CD1c-positive myeloid dendritic cell (primary cell): ENCODE data around the gene STMN3.
"Not testable (repeated sequence)": the region's sequence is repeated elsewhere in the genome, so short reads cannot be mapped to it uniquely, and the experiment has no call there.

Experiments
- DNase-seq: peaks from one replicate; pipeline ENCODE4 v3.0.0-alpha.2; 2016; ENCODE audit errors: extremely low spot score

The STMN3 gene

DNA sequence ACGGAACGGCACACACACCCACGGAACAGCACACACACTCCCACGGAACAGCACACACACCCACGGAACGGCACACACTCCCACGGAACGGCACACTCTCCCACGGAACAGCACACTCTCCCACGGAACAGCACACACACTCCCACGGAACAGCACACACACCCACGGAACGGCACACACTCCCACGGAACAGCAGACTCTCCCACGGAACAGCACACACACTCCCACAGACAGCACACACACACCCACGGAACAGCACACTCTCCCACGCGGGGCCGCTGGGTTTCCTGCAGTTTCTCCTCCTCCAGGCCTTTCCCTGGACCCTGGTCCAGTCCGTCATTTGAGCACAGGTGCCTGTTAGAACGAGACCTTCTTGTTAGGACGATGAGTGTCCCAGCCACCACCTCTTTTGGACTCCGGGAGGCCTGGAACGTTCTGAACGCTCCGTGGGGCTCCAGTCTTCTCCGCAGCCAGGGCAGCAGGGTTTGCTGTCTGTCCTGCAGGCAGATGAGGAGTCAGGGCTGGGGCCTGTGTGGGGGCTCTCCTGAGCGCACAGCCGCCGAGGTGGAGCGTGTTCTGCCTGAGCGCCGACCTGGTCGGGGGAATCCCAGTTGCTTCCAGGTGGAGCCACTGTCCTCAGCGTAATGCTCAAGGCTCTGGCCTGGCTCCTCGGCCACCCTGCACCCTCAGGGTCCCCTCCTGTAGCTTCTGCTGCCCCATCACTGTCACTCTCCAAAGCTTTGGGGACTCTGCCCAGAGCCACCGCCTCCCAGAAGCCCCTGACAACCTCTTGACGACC lies 25.6 kb upstream of the STMN3 start:
- DNase-seq = no peak

DNA sequence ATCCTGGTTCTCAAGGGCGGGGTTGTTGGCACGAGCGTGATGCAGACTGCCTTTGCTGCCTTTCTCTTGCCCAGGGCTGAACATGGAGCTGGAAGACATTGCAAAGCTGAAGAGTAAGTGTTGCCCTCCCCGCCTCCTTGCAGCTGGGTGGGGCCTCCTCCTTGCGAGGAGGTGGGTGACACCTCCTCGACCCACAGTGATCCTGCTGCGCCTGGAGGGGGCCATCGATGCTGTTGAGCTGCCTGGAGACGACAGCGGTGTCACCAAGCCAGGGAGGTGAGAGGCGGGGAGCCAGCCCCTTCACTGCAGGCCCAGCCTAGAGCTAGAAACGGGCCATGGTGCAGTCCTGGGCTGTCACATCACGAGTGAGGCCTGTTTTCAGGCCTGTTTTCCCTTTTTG lies 24.8 kb upstream of the STMN3 start:
- DNase-seq = no peak

DNA sequence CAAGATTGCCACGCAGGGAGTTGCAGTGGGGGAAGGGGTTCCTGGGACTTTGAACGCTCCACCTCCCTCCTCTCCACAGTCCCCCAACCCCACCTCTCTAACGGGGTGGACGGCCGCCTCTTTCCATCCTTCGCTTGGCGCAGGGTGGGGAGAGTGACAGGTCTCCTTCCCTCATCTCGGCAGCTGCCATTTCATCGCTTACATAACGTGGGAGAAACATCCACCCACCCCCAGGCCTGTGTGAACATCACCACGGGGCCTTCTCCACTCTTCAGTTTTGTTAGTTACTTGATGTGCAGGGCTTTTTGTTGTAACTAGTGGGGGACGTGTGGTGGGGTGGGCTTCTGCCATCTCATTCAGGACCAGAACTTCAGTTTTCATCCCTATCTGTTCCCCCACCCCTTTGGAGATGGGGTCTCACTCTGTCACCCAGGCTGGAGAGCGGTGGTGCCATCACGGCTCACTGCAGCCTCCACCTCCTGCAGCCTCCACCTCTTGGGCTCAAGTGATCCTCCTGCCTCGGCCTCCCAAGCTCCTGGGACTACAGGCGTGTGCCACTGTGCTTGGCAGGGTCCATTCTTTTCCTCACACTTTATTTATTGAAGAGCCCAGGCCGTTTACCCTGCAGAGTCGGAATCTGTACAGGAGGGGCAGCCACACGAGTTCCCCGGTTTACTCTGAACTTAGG lies 22.6 kb upstream of the STMN3 start:
- DNase-seq = no peak

DNA sequence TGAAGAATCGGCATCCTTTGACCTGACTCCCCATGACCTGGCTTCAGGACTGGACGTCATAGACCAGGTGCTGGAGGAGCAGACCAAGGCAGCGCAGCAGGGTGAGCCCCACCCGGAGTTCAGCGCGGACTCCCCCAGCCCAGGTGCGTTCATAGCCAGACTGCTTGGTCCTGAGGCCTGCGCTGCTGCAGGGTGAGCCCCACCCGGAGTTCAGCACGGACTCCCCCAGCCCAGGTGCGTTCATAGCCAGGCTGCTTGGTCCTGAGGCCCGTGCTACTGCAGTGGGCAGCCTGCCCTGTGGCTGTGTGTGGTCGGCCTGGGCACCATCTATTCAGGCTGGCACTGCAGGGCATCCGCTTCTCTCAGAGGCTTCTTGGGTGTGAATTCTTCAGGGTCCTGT lies 20.7 kb upstream of the STMN3 start:
- no peak for DNase-seq

DNA sequence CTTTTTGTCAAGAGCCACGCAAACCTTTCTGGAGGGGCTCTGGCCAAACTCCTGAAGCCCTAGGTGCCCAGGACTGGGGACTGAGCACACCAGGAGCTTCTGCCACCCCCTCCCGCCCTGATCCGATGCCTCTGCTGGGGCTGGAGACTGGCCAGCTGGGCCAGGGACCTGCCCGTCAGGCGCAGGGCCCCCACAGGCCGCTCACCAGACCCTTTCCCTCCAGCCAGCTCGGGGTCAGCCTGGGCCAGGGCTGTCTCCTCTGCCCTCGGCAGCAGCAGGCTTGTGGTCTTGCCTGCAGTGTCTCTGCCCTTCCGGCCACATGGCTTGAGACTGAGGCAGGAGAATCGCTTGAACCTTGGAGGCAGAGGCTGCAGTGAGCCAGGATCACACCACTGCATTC lies 19.4 kb upstream of the STMN3 start:
- DNase-seq = no peak

DNA sequence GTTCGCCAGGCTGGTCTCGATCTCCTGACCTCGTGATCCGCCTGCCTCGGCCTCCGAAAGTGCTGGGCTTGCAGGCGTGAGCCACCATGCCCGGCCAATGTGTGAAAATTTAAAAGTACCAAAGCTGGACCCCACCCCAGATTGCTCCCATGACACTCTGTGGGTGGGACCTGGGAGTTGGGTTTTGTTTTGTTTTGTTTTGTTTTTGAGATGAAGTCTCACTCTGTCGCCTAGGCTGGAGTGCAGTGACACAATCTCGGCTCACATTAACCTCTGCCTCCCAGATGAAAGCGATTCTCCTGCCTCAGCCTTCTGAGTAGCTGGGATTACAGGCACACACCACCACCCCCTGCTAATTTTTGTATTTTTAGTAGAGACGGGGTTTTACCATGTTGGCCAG lies 18.5 kb upstream of the STMN3 start:
- DNase-seq = not testable (repeated sequence)

DNA sequence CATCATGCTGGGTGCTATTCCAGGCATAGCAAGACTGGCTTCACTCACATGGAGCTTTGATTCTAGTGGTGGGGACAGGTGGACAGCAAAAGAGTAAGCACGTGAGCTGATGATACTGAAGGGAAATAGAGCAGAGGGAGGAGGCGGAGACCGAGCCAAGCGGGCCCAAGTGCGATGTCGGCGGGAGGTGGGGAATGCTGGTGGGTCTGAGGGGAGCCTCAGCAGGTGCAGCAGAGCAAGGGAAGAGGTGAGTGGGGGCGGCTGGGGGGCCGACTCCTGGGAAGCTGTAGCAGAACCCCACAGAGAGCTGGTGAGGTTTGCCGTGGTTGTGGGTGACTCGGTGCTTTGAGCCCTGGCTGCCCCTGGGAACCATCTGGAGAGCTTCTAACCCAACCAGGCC lies 15.1 kb upstream of the STMN3 start:
- DNase-seq = no peak

DNA sequence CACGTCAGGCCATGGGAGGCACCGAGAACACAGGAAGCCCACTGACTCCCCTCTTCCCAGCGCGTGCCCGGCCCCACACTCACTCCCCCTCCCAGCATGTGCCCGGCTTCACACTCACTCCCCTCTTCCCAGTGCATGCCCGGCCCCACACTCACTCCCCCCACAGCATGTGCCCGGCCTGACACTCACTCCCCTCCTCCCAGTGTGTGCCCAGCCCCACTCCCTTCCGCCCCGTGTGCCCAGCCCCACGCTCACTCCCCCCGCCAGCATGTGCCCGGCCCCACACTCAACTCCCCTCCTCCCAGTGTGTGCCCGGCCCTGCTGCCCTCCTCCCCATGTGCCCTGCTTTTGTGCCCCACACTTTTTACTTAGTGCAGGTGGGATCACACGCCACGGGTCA lies 14.6 kb upstream of the STMN3 start:
- DNase-seq = no peak

DNA sequence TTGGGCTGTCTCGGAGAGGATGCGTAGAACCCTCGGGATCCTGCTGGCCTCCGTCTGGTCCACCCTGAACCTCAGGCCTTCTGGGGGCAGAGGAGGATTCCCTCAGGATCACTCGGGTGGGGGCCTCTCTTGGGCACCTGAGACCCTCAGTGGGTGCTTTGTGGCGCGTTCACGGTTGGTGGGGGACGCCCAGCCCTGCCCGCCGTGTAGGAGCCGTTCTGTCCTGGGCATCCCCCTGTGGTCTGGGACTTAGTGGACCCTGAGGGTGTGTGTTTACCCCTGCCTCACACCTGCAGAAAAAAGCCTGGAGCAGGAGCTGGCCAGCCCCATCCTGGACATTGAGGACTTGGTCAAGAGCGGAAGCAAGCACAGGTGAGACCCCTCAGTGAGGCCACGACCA lies 12.5 kb upstream of the STMN3 start:
- DNase-seq = no peak

DNA sequence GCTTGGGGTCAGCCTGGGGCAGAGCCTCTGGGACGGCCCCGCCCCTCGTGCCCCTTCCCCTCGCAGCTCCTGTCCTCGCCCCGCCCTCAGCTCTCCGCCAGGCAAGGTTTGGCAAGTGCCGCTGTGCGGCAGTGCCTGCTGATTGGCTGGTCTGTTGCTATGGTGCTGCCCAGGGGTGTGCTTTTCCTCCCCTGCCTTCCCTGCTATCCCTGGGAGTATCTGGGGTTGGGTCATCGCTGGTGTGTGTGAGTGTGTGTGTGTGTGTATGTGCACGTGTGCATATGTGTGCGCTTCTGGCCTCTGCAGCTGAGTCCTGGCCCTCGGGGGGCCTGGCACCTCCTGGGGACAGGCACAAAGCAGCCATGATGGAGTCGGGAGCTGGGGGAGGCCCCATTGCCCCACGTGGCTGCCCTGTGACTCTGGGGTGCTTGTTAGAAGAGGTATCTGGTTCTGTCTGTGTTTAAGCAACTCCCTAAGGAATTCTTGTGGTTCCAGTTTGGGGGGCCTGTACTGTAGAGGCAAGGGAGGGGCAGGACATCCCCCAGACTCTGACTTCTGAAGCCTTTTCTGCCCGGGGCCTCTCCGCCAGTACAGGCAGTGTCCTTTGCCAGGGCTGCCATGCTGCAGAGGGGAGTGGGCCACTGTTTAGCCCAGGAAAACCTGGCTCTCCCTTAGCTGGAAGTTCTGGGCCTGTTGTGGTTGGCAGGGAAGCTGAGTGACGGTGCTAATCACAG lies 11.8 kb upstream of the STMN3 start:
- no peak for DNase-seq

DNA sequence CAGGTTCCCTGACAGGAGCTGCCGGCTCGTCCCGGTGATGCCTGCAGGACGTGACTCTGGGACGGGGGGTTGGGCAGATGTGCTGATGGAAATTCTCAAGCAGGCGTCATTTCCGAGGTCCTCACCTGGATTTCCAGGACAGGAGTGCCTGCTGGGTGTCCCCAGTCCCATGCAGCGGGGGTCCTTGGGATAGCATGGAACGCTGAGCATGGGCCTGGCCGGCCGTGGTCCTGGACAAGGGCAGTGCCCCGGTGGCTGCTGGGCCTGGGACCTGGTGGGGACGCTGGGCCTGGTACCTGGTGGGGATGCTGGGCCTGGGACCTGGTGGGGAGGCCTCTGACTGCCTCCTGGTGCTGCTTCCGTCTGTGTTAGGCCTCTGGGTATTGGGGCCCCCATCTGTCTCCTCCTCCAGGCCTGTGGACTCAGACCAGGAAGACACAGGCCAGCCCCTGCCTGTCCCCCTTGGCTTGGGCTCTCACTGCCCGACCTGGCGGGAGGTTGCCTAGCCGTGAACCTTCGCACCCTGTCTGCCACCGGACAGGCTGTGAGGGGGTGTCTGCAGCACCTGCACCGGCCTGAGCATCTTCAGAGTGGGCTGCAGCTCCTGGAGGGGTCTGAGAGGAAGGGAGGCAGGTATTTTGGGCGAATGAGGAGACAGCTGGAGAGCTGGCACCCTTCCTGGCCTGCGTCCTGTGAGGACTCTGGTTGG lies 11.1 kb upstream of the STMN3 start:
- no peak for DNase-seq

DNA sequence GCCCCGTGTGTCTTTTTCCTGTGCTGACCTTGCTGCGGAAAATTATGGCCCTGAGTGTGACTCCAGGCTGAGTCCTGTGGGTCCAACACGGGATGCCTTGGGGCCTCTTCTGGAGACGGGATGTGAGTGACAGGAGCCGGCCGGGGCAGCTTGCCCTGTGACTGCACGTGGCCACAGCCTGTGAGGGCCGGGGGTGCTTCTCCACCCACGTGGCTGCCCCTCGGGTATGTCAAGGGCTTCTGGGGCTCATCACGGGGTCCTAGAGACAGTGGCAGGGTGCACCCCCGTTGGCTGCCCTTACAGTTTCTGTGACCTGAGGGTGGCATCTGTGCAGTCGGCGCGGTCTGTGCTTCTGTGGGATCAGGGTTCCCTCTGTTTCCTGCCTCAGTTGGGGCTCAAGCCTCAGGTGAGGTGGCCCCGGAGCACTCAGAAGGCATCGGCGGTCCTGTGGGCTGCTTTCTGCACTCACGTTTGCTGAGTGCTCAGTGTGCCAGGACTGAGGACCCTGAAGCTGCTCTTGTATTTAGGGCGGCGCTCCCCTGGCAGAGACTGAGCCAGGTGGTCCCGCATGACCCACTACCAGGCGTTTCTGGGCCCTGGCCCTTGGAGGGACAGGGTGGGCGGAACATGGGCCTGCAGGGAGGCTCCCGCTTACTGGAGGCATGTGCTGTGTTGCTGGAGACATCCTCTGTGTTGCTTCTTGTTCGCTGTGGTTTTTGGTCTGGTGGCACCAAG lies 10.3 kb upstream of the STMN3 start:
- no peak for DNase-seq

DNA sequence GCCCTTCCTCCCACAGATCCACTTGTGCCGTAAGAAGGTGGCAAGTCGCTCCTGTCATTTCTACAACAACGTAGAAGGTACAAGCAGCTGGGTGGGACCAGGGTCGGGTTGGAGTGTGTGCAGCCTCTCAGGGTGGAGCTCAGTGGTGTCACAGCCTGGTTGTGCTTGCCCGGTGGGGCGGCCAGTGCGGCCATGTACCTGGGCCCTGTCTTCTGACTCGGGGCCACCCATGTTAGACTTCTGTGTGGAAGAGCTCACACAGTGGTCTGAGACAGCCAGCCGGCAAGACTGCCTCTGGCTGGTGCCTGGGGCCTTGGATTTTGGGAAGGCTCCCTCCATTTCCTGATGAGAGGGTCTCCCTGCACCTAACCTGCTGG lies 9.6 kb upstream of the STMN3 start:
- no peak for DNase-seq

DNA sequence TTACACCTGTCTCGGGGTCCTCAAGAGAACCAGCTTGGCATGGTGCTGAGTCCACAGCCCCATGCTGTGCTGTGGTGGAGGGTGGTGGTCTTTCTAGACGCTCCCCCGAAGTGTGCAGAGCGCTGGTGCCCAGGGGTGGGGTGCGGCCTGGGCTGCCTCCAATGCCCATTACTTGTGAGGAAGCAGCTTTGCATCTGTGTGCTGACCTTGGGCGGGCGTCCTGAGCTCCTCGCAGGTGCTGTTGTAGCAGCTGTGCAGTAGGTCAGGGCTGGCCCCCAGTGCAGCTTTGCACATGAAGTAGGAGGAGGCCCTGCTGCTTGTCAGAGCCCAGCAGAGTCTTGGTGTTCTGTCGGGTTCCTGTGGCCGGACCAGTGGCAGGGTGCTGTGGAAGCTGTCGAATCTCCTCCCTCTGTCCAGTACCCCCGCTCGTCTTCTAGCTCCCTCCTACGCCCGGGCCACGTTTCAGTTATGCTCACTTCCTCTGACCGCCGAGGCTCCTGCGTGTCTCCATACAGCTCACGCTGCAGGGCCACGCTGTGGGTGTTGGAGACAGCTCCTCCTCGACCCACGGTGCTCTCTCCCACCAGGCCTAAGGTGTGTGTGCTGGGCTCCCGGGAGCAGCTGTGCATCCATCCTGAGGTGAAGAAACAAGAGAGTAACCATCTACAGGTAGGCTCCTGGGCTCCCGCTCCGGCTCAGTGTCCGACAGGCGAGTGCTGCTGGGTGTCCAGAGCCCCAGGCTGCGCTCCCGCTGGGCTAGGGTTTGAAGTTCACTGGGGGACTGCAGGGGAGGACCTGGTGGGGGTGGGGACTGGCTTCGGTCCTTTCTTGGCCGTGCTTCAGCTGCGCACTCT lies 9.0 kb upstream of the STMN3 start:
- DNase-seq = no peak

DNA sequence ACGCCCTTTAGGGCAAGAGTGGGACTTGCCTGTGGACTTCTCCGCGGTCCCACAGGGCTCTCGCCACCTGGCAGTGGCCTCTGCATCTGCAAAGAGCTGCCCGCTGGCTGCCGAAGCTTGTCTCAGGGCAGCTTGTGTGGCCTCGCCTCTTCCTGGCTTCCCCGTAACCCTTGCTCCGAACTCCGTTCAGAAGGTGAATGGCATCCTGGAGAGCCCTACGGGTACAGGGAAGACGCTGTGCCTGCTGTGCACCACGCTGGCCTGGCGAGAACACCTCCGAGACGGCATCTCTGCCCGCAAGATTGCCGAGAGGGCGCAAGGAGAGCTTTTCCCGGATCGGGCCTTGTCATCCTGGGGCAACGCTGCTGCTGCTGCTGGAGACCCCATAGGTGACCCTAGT lies 7.9 kb upstream of the STMN3 start:
- no peak for DNase-seq

DNA sequence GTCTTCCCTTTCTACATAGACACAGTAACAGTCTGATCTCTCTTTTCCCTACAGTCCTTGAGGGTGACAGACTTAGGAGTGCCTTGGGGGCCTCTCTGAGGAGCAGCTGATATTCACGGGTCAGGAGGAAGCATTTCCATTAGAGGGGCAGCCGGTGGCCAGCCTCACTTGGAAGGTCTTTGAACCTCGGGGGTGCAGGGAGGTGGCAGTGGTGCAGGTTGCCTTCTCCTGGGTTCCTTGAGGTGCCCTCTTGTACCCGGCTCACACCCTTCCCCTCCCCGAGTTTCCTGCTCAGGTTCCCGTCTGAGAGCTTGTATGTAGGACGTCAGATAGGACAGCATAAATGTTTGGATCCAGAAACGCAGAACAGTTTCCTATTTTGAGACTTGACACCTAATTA lies 7.4 kb upstream of the STMN3 start:
- no peak for DNase-seq

DNA sequence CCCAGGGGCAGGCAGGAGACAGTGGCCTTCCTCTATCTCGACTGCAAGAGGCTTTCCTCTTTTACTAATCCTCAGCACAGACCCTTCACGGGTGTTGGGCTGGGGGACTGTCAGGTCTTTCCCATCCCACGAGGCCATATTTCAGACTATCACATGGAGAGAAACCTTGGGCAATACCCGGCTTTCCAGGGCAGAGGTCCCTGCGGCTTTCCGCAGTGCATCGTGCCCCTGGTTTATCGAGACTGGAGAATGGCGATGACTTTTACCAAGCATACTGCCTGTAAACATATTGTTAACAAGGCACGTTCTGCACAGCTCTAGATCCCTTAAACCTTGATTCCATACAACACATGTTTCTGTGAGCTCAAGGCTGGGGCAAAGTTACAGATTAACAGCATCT lies 7.0 kb upstream of the STMN3 start:
- not testable (repeated sequence) for DNase-seq

DNA sequence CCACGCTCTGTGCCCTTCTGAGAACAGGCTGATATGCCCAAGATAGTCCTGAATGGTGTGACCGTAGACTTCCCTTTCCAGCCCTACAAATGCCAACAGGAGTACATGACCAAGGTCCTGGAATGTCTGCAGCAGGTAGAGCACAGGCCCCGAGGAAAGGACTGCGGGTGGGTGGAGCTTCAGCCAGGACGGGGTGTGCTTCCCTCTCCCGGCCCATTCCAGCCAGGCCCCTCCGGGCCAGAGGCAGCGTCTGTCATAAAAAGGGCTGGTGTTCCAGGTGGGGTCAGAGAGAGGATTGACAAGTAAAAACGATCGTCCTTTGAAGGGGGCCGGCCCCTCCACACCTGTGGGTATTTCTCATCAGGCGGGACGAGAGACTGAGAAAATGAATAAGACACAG lies 6.1 kb upstream of the STMN3 start:
- no peak for DNase-seq

DNA sequence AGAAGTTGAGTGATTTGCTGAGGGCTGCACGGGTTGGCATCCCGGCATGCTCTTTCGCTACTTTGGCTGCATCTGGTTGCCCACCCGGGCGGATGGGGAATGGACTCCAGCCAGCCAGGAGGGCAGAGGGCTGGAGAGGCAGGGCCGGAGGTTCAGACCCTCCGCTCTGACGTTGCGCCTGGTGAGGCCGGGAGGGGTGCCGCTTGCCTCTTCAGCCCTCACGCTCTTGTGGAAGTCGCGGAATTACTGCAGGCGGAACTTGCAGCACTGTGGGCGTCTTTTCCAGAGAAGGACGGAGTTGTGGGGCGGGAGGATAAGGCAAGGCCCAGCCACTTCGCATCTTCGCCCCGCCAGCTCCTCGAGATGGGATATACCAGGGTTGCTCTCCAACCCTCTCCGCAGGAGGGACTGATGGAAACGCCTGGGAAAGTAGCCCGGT lies 5.5 kb upstream of the STMN3 start:
- peak; percentile 84 for DNase-seq

DNA sequence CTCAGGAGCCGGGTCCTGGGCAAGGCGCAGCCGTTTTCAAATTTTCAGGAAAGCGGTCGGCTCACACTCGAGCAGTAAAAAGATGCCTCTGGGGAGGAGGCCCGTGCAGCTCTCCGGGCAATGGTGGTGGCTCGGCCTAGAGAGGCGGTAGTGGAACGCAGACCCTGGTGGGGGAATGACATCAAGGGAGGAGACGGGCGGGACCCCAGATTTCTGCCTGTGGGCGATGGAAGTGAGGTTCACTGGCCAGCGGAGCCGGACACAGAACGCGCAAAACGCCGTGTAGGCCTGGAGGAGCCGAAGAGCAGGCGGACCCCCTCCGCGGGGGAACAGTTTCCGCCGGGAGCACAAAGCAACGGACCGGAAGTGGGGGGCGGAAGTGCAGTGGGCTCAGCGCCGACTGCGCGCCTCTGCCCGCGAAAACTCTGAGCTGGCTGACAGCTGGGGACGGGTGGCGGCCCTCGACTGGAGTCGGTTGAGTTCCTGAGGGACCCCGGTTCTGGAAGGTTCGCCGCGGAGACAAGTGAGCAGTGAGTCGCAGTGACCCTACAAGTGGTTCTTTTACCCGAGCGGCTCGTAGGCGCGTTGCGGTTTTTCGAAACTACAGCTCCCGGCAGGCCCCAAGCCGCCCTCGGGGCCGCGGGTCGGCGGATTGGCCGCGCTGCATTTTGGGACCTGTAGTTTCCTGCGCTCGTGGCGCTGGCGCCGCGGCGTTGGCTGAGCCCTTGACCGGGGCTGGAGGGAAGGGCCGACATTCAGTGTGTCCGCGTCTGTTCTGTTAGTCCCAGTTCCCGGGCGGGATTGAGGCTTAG lies 4.9 kb upstream of the STMN3 start, which contains the start of gene RTEL1:
Gene RTEL1 (plus strand): TSS at position 376 of the 812 bp plus-strand sequence. CDS start 1,091 bp downstream, outside the sequence.
- DNase-seq = peak; percentile 94
